Islet precursor cell (in vitro differentiated cells): ENCODE measurements around the gene SPSB2.

ENCODE experiments used
- DNase-seq: peaks from one replicate; pipeline ENCODE4 v3.0.0-alpha.2; 2018

Gene SPSB2

GRCh38 chr12:6829536-6830220 lies 43.4 kb downstream of the SPSB2 start:
- no peak for DNase-seq

- DNase-seq = no peak
Measured at GRCh38 chr12:6828781-6829535, 44.1 kb downstream of the SPSB2 start.

- DNase-seq = peak; percentile 76
Measured at GRCh38 chr12:6827982-6828780, 44.9 kb downstream of the SPSB2 start, which contains the start of gene P3H3. Gene P3H3, plus strand, starts transcription at chr12:6828407. Its CDS starts 34 bp downstream, at chr12:6828441.

GRCh38 chr12:6827437-6827911 lies 45.6 kb downstream of the SPSB2 start:
- DNase-seq = peak; percentile 95

- DNase-seq = no peak
Measured at GRCh38 chr12:6826734-6827436, 46.2 kb downstream of the SPSB2 start.

- DNase-seq = peak; percentile 51
Measured at GRCh38 chr12:6826125-6826733, 46.9 kb downstream of the SPSB2 start.

- DNase-seq = peak; percentile 96
Measured at GRCh38 chr12:6825398-6826124, 47.5 kb downstream of the SPSB2 start.

- DNase-seq = no peak
Measured at GRCh38 chr12:6824901-6825381, 48.2 kb downstream of the SPSB2 start.

GRCh38 chr12:6824085-6824775 lies 48.9 kb downstream of the SPSB2 start:
- DNase-seq = no peak

GRCh38 chr12:6823182-6824084 lies 49.7 kb downstream of the SPSB2 start:
- peak; percentile 81 for DNase-seq

- DNase-seq = peak; percentile 47
Measured at GRCh38 chr12:6822426-6823135, 50.5 kb downstream of the SPSB2 start.

- peak; percentile 94 for DNase-seq
Measured at GRCh38 chr12:6821591-6822425, 51.3 kb downstream of the SPSB2 start, which contains the start of gene GPR162. Gene GPR162, plus strand, starts transcription at chr12:6821821. Its CDS starts 2,078 bp downstream, at chr12:6823899.
